Stimulated activated naive CD4-positive, alpha-beta T cell (primary cell): ENCODE measurements around the gene TMEM143.

Experiments used
- DNase-seq, 6 experiments: peaks; one replicate each; lab custom pipeline; 2025; lab: John Stamatoyannopoulos, UW

The TMEM143 gene

GRCh38 chr19:48359123-48359522 lies 4.6 kb downstream of the TMEM143 start:
- DNase-seq = no peak

DNA sequence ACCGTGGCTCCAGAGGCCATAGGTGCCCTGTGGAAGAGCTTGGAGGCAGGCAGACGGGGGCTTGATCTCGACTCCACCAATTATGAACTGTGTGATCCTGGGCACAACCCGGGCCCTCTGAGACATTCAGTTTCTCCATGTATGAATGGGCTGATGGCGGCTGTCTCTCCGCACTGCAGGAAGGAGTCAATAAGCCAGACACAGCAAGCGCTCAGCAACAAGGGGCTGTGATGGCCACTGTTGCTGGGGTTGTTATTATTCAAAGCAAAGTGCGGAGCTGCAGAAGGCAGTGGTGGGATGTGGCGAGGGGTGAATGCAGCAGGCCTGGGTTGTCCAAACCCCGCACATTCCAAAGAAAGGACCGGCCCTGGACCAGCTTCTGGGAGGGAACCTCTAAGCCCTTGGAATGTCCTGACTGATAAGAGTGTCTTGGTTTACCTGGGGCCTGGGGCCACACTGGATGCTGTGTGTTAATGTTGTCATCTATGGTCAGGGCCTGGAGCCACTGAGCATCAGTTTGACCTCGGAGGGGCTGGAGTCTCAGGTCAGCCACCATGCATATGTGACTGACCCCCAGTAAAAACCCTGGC lies 8.3 kb downstream of the TMEM143 start:
- no peak for DNase-seq

- no peak for DNase-seq
Observed at GRCh38 chr19:48354332-48354992, 9.3 kb downstream of the TMEM143 start.

- no peak for DNase-seq
Observed at GRCh38 chr19:48353677-48354076, 10.1 kb downstream of the TMEM143 start.

DNA sequence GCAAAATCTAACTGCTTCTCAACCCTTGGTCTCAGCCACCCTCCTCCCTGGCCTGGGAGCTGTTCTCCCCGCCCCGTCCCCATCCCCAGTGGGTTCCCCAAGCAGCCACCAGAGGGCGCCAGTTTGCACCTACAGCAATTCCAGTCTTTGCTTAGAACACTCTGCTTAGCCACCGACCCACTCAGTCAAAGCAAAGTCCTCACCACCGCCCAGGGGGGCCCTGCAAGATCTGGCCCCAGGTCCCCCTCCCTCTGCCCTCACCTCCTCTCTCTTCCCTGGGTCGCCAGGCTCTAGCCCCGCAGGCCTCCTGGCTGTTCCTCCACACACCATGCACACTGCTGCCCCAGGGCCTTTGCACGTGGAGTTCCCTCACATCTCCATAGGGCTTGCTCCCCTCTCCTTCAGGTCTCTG lies 12.4 kb downstream of the TMEM143 start:
- peak; percentile 44 to 75 (median 67) for DNase-seq

- no peak for DNase-seq
Observed at GRCh38 chr19:48350856-48351255, 12.9 kb downstream of the TMEM143 start.

- no peak for DNase-seq
Observed at GRCh38 chr19:48348737-48349136, 15.0 kb downstream of the TMEM143 start.

DNA sequence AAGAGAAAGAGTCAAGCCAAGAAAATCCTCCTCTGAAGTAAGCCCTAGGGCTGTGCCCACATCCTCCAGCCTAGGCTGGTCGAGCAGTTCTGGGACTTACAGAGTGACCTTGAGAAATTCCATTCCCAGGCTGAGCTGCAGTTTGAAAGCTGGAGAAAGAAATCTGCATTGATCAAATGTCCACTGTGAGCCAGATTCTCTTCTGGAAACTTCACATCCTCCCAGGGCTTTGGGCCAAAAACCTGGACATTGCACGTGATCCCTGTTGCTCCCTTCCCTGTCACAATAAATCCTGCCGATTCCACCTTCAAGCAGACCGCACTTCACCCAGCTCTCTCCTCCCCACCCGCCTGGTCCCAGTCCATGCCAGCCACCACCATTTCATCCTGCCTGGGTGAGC lies 15.7 kb downstream of the TMEM143 start:
- DNase-seq = no peak

GRCh38 chr19:48346191-48346590 lies 17.5 kb downstream of the TMEM143 start:
- DNase-seq = no peak

- no peak for DNase-seq
Observed at GRCh38 chr19:48344892-48345291, 18.8 kb downstream of the TMEM143 start.

- DNase-seq = no peak
Observed at GRCh38 chr19:48342841-48343540, 20.7 kb downstream of the TMEM143 start.

GRCh38 chr19:48342414-48342738 lies 21.4 kb downstream of the TMEM143 start:
- DNase-seq = no peak

- no peak for DNase-seq
Observed at GRCh38 chr19:48341515-48342413, 22.0 kb downstream of the TMEM143 start.

GRCh38 chr19:48340995-48341394 lies 22.7 kb downstream of the TMEM143 start:
- DNase-seq = no peak

DNA sequence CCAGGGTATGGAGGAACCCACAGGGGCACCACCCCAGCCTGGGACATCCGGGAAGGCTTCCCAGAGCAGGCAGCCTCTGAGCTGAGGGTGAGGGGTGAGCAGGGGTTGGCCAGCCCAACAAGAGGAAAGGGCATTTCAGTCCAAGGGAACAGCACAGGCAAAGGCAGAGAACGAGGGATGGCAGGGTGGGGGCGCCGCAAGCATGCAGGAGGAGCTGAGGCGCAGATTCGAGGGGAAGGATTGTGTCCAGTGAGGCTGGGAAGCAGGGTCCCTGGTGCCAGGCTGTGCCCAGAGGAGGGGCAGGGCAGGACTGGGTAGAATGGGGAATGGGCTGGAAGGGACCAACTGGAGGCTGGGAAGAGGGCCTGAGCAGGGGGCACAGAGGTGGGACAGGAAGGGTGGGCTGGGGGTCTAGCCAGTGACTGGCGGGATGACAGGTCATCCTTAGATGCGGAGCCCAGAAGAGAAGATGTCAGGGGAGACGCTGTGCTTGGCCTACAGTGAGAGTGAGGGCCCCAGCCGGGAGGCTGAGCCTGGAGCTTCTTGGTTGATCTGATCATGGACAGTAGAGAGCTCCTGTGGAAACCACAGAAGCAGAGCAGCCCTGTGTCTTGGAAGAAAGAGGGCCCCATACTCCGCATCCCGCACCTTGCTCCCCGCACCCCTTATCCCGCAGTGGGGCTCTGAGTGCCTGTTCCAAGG lies 24.8 kb downstream of the TMEM143 start:
- DNase-seq = no peak

DNA sequence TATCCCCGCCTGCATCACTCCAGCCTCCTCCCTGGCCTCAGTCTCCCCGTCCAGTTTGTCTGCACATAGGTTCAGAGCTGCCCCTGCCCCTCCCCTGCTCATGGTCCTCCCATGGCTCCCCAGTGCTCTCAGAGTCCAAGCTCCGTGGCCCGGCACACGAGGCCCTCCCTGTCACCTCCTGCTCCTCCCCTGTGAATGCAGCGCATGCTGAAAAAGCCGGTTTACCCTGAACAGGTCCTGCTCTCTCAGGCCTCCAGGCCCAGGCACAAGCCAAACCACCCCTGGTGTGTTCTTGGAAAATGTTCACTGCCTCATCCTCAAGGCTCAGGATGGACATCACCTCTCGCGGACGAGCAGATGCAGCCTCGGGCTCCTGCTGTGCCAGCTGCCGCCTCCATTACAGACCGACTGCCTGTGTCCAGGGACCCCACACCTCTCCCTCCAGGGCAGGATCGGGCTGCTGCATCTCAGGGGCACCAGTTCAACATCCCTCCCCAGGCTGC lies 25.4 kb downstream of the TMEM143 start:
- no peak for DNase-seq

- peak; percentile 88 to 94 (median 91) for DNase-seq
Observed at GRCh38 chr19:48333467-48334384, 30.0 kb downstream of the TMEM143 start.

- peak; percentile 85 to 99 (median 97) for DNase-seq
Observed at GRCh38 chr19:48332662-48333466, 30.9 kb downstream of the TMEM143 start.

DNA sequence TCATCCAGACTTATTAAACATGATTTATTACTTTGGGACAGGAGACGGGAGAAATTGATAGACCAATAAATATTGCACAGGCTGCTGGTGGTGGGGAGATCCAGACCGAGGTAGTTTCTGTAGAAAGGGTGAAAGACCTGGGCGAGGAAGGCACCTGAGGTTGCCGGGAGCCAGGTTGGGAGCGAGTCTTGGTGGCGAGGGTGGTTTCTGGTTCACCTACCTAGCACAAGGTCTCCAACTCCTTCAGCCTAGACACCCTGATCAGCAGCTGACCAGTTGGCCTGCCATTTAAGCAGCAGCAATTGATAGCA lies 31.4 kb downstream of the TMEM143 start:
- no peak for DNase-seq
